Measurements from ENCODE around the gene GOT2. TPM values are rescaled to one million over a fixed set of nuclear protein-coding genes. Genes with fewer than 3 reads are reported as not detected.
A peak's percentile ranks its signal among the peaks of the same experiment; 100 is the strongest.

Gene GOT2
- total and polyA plus RNA-seq, 2 experiments from 2014 or later: 46.5 to 87.9 TPM

- Histone ChIP-seq H3K4me2 (ENCODE audit: unreplicated experiment) (peak overlapping the region; percentile 86), H3K9me3 (ENCODE audit: low read depth) (no peaks in the 10 kb centered on the region), H3F3A (ENCODE audit: insufficient read depth) (no peaks in the 10 kb centered on the region), H2AFZ (peak overlapping the region; percentile 95), H3K4me3 (peak overlapping the region; percentile 84), H3K27me3 (replicated peaks; ENCODE audit: insufficient read depth) (no peaks in the 10 kb centered on the region), H3K4me1 (ENCODE audit: insufficient read depth) (peaks cover 11% of the 10 kb centered on the region), H3K9ac (peak overlapping the region; percentile 80), H4K20me1 (ENCODE audit: insufficient read depth) (no peaks in the 10 kb centered on the region), H3K79me2 (ENCODE audit: insufficient read depth) (peaks cover 45% of the 10 kb centered on the region), H3K9me2 (ENCODE audit: insufficient read depth) (no peaks in the 10 kb centered on the region), H3K27ac (peak overlapping the region; percentile 28; the same call in 1 of the 2 replicates), H3K36me3 (ENCODE audit: low read depth) (no peaks in the 10 kb centered on the region)
- WGBS, 2 experiments (ENCODE audit: low coverage in 1 of 2, low lambda C conversion rate in 2 of 2, missing lambda C conversion rate in 2 of 2): 35 to 36% methylated on average over 8 of the region's 8 CpGs
- no peak for DNase-seq
- in situ Hi-C loops (cut with MboI): no loop called here
- no peak for TF ChIP-seq EZH2phosphoT487 (IDR thresholded peaks at IDR 0.05; ENCODE audit: insufficient read depth, low read depth)
- no peak for TF ChIP-seq EZH2 (IDR thresholded peaks at IDR 0.05; ENCODE audit: insufficient read depth, poor library complexity, severe bottlenecking)
These were observed 307 bp upstream of the GOT2 start for GRCh38 chr16:58734459-58734787.

- Histone ChIP-seq H3F3A (ENCODE audit: insufficient read depth) (no peaks in the 10 kb centered on the region), H3K9me2 (ENCODE audit: insufficient read depth) (no peaks in the 10 kb centered on the region), H3K4me1 (ENCODE audit: insufficient read depth) (peaks cover 11% of the 10 kb centered on the region), H3K9ac (peak overlapping the region; percentile 80), H3K4me2 (ENCODE audit: unreplicated experiment) (peak overlapping the region; percentile 86), H3K9me3 (ENCODE audit: low read depth) (no peaks in the 10 kb centered on the region), H2AFZ (peak overlapping the region; percentile 95), H3K36me3 (ENCODE audit: low read depth) (no peaks in the 10 kb centered on the region), H3K79me2 (ENCODE audit: insufficient read depth) (peaks cover 57% of the 10 kb centered on the region), H3K27me3 (replicated peaks; ENCODE audit: insufficient read depth) (no peaks in the 10 kb centered on the region), H3K27ac (peak overlapping the region; percentile 28), H3K4me3 (peak overlapping the region; percentile 84), H4K20me1 (ENCODE audit: insufficient read depth) (peaks cover 1% of the 10 kb centered on the region; the same call in 1 of the 2 replicates)
- no peak for TF ChIP-seq EZH2 (IDR thresholded peaks at IDR 0.05; ENCODE audit: insufficient read depth, poor library complexity, severe bottlenecking)
- no peak for TF ChIP-seq EZH2phosphoT487 (IDR thresholded peaks at IDR 0.05; ENCODE audit: insufficient read depth, low read depth)
- 2% methylated on average over 16 to 23 of the region's 23 CpGs for WGBS, 2 experiments (ENCODE audit: low coverage in 1 of 2, low lambda C conversion rate in 2 of 2, missing lambda C conversion rate in 2 of 2)
- DNase-seq: peak; percentile 53
- in situ Hi-C loops (cut with MboI): no loop called here
These were observed 857 bp downstream of the GOT2 start for GRCh38 chr16:58733248-58733670.

GRCh38 chr16:58732545-58733247 is 1.4 kb downstream of the GOT2 start:
- peaks cover 62% of the 10 kb centered on the region for H3K79me2 ChIP-seq (ENCODE audit: insufficient read depth)

GRCh38 chr16:58730724-58731370 is 3.3 kb downstream of the GOT2 start:
- Histone ChIP-seq H4K20me1 (ENCODE audit: insufficient read depth) (peaks cover 6% of the 10 kb centered on the region; the same call in 1 of the 2 replicates), H3K4me3 (no peak overlapping the region), H2AFZ (no peak overlapping the region), H3K27ac (no peak overlapping the region), H3K27me3 (replicated peaks; ENCODE audit: insufficient read depth) (no peaks in the 10 kb centered on the region), H3K9ac (no peak overlapping the region), H3F3A (ENCODE audit: insufficient read depth) (no peaks in the 10 kb centered on the region), H3K9me3 (ENCODE audit: low read depth) (no peaks in the 10 kb centered on the region), H3K79me2 (ENCODE audit: insufficient read depth) (peaks cover 79% of the 10 kb centered on the region), H3K9me2 (ENCODE audit: insufficient read depth) (no peaks in the 10 kb centered on the region), H3K4me2 (ENCODE audit: unreplicated experiment) (no peak overlapping the region), H3K36me3 (ENCODE audit: low read depth) (no peaks in the 10 kb centered on the region), H3K4me1 (ENCODE audit: insufficient read depth) (peaks cover 11% of the 10 kb centered on the region)
- no peak for DNase-seq
- in situ Hi-C loops (cut with MboI): no loop called here
- 96 to 97% methylated on average over 11 of the region's 11 CpGs for WGBS, 2 experiments (ENCODE audit: low coverage in 1 of 2, low lambda C conversion rate in 2 of 2, missing lambda C conversion rate in 2 of 2)
- TF ChIP-seq EZH2phosphoT487 (IDR thresholded peaks at IDR 0.05; ENCODE audit: insufficient read depth, low read depth) (no peak), EZH2 (IDR thresholded peaks at IDR 0.05; ENCODE audit: insufficient read depth, poor library complexity, severe bottlenecking) (no peak)

More at GRCh38 chr16:58732545-58733247, 1.4 kb downstream of the GOT2 start:
- TF ChIP-seq EZH2 (IDR thresholded peaks at IDR 0.05; ENCODE audit: insufficient read depth, poor library complexity, severe bottlenecking) (no peak), EZH2phosphoT487 (IDR thresholded peaks at IDR 0.05; ENCODE audit: insufficient read depth, low read depth) (no peak)
- peak overlapping the region; percentile 86 for H3K4me2 ChIP-seq (ENCODE audit: unreplicated experiment)
- peaks cover 11% of the 10 kb centered on the region for H3K4me1 ChIP-seq (ENCODE audit: insufficient read depth)
- H3K4me3 ChIP-seq: peak overlapping the region; percentile 84
- in situ Hi-C loops (cut with MboI): no loop called here
- DNase-seq: peak; percentile 74
- peaks cover 6% of the 10 kb centered on the region; the same call in 1 of the 2 replicates for H4K20me1 ChIP-seq (ENCODE audit: insufficient read depth)
- H3K9me2 ChIP-seq (ENCODE audit: insufficient read depth): no peaks in the 10 kb centered on the region
- H2AFZ ChIP-seq: peak overlapping the region; percentile 95
- no peaks in the 10 kb centered on the region for H3K36me3 ChIP-seq (ENCODE audit: low read depth)
- 40% methylated on average over 9 of the region's 9 CpGs for whole genome bisulfite sequencing, 2 experiments (ENCODE audit: low coverage in 1 of 2, low lambda C conversion rate in 2 of 2, missing lambda C conversion rate in 2 of 2)
- H3K9me3 ChIP-seq (ENCODE audit: low read depth): no peaks in the 10 kb centered on the region
- peak overlapping the region; percentile 28 for H3K27ac ChIP-seq
- no peaks in the 10 kb centered on the region for H3F3A ChIP-seq (ENCODE audit: insufficient read depth)
- H3K27me3 ChIP-seq (replicated peaks; ENCODE audit: insufficient read depth): no peaks in the 10 kb centered on the region
- H3K9ac ChIP-seq: peak overlapping the region; percentile 80

Measured in GM23248 (cell line).